Superior temporal gyrus (tissue), 1 donor: ENCODE results near the gene IDUA.
A peak's percentile ranks its signal among the peaks of the same experiment; 100 is the strongest.
"Not testable (repeated sequence)": the region's sequence is repeated elsewhere in the genome, so short reads cannot be mapped to it uniquely, and the experiment has no call there.

Experiments
- DNase-seq: peaks from one replicate; pipeline ENCODE4 v3.0.0-alpha.2; 2016; ENCODE audit errors: extremely low spot score

The IDUA gene

DNA sequence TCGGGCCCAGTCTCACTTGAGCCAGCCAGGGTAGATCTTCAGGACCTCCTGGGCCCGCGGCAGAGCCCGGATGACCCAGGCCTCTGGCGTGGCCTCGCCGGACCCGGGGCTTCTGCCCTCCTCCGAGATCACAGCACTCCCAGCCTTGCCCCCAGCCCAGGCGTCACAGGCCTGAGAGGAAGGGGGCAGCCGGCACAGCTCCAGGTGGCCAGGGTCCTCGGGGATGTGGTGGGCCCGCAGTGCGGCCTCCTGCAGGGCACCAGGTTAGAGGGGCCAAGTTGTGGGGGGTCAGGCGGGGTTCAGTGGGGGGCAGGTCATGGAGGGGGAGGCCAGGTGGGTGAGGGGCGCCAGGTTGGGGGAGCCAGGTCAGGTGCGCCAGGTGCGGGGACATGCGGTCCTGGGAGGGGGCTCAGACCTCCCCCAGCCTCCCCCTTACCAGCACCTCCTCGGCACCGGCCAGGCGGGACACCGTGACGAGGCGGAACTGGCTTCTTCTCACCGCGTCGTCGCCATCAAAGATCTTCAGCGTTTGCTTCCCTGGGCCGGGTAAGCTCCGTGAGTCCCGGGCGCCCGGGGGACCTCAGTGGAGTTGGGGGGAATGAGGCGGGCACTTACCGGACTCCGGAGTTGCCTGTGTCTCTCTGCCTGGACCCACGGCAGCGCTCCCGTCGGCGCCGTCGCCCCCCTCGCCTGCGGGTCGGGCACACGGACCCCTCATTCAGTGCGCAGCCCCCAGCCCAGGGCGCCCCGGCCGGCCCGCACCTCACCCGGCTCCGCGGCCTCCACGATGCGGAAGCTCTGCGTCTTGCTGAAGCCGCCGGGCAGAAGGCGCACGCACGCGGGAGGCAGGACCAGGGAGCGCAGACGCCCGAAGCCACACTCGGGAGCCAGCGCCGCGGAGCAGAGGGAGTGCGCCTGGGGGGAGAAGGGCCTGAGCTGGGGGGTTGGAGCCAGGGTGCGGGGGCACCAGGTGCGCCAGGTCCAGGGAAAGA is 19.4 kb upstream of the IDUA start:
- DNase-seq = no peak

DNA sequence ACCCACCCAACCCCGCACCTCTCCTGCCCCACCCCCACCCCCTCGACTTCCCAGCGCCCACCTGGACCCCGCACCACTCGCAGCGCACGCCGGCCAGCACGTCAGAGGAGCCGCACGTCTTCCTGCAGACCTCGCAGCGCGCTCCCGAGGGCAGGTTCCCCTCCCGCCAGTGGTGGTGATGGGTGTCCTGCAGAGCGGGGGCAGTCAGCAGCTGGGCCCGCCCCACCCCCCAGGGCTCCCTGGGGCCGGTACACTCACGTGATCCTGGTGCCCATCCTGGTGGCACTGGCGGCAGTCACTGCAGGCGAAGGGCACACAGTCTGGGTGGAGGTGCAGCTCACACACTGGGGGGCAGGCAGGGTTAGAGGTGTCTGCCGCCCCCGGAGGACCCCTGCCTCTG is 18.6 kb upstream of the IDUA start:
- DNase-seq = no peak

DNA sequence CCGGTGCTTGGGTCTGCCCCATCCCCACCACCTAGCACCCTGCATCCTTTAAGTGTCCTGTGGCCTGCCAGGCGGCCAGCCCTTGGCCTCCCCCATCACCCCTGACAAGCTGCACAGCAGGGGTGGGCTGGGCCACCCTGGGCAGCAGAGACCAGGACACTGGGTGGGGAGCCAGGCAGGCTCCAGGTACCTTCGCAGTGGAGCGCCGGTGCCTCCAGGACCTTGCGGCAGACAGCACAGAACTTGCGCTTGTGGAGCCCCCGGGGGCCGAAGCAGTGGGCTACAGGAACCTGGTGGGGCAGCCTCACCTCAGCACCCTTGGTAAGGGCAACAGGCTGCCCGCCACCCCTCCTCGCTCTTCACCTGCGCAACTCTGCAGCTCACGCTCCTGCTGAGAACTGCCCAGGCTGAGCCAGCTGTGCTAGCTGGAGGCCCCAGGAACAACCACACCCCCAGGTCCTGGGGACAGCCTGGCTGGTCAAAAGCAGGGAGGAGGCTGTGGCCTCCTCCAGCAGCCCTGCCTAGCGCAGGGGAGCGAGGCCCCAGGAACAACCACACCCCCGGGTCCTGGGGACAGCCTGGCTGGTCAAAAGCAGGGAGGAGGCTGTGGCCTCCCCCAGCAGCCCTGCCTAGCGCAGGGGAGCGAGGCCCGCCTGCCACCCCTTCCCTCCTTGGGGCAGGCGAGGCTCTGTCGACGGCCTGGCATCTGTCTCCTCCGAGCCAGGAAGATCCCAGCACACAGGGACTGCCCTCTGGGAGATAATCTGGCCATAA is 18.0 kb upstream of the IDUA start:
- no peak for DNase-seq

DNA sequence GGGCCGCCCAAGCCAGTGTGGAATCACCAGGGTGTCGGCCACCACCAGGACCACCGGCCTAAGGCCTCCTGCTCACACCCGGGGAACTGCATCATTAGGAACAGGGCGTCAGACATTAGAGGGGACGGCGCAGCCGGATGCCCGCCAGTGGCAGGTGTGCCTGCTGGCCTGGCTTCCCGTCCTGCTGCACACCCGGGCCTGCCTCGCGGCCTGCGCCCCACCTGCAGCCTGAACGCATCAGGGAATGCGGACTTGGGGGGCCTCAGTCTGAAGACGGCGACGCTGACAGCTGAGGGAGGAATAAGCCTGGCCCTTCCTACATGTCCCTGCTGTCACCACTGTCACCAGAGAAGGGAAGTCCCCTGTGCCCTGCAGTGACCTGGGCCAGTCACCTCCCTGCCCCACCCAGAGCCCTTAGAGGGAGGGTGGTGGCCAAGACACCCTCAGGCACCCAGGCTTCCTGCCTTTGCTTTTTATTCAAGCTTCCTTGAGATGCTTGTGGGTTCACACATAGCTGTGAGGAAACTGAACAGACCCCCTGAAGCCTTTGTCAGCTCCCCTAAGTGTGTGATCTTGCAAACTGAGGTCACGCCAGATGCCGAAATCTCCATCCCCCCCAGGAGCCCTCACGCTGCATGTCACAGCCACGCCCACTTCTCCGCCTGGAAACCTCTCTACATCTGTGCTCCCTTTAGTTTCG is 16.6 kb upstream of the IDUA start:
- DNase-seq = no peak

DNA sequence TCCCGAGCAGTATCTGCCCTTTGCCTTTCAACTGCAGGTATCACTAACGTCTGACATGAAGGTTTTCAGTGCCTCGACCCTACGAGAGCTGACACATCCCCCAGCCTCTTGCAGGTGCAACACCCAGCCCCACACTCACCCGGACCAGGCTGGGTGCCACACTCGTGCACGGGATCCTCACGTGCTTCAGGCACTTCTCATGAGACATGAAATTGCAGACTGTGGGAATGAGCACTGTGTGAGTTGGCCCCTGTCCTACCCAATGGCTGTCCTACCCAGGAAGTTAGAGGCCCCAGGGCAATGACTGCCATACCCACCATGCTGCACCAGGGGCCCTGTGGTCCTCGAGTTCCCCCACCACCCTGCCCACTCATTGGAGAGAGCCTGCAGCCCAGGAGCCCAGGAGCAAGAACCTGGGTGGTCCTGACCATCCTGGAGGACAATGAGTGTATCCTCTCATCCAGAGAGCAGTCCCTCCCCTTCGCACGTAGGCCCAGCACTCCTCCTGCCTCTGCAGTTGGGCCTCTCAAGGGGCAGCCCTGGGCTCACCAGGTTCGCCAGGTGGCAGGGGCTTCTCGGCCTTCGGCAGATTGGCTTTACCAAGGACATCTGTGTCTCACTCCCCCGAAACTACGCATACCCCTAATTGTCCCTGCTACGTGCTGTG is 15.9 kb upstream of the IDUA start:
- no peak for DNase-seq

DNA sequence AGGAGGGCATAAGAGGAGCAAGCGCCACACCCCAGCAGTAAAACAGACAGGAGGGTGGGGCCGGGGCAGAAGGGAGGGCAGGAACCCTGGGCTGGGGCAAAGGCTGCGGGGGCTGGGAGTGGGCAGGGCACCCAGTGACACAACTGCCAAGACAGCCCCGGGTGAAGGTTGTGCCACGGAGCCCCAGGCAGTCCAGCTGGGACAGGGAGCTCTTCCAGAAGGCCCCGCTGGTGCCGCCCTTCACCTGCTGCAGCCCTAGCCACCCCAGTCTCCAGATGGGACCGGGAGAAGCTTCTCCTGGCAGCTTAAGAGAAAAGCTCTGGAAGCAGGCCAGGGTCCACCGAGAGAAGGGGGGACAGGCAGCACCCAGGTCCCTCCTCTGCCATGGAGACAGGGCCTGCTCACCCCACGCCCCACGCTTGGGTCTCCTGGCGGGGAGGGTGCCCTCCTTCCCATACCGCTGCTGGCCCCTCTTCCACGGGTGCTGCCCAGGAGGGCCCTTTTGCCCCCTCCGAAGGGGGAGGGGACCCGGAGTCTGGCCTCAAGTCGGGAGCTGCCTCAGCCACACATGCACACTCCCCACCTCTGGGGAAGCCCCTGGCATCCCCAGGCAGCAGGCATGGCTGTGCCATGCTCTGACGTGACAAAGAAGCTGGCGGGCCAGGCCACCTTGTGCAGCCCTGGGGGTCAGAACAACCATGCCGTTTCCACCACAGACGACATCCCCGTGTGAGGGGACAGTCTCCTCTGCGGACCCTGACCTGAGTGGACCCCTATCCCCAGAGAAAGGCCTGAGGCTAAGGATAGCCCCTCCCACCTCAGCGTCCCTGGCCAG is 15.0 kb upstream of the IDUA start:
- no peak for DNase-seq

DNA sequence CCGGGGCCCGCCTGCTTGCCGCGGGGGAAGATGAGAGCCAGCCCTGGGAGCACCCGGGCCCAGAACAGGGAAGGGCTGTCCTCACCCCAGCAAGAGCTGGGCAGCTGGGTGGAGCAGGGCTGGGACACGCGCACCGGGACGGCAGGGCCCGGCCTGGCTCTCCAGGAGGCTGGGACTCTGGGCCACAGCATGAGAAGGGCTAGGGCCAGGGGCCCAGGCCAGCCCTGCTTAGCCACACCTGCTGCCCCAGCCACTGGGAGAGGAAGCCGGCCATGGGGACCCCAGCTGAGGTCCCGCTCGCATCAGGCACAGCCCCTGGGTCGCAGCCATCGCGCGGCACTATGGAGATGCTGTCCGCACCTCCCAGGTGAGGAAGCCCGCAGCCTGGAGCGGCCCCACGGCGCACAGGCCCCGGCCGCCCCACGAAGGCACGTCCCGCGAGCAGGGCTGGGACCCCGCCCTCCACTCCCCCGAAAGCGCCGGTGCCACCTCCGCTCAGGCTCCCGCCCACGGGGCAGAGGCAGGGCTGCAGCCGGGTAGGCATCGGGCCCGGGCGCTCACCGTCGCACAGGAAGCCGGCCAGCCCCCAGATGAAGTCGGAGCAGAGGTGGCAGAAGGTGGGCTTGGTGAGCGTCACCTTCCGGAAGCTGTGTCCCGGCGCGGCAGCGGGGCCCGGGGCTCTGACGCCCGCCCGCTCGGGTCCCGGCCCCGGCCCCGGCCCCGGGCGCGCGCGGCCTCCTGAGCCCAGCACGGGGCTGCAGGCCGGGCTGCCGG is 14.0 kb upstream of the IDUA start:
- no peak for DNase-seq

DNA sequence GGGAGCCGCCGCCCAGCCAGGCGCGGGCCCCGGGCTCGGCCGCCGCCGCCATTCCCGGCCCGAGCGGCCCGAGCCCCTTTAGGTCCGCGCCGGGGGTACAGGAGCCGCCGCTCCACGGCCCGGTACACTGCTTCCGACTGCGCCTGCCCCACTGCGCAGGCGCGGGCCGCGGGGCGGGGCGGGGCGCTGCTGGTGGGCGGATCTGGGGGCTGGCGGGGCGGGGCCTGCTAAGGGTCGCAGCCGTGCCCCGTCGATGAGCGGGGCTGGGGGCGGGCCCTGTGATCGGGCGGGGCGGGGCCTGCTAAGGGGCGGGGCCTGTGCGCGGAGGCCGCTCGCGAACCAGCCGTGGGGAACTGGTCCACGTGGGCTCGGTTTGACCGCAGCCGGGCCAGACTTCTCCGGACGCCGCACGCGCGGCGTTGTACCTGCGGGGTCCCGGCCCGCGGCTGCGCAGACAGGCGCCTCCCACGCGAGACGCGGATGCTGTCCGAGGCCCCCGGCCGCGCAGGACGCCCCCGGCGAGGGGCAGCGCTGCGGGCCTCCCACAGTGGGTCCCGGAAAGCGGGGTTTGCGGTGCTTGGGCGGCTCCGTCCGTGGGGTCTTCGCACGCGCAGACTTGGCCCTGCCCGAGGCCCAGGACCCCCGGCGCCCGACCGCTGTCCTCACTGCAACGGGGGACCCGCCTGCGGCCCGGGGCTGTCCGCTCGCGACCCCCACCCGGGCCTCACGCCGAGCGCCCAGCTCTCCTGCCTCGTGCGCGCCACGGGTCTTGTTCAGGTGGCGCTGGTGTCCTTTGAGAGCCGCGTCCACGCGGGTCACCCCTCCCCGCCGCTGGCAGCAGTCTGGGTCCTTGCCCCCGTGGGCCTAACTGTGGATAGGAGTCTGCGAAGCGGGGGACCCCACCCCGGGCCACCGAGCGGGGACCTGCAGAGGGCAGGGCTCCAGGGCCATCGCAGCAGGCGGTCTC is 13.1 kb upstream of the IDUA start, which contains the start of gene DGKQ:
Gene DGKQ, minus strand, starts transcription at position 139 of the 967 bp plus-strand sequence. Its CDS starts 87 bp downstream, at position 52.
- DNase-seq = peak; percentile 65

DNA sequence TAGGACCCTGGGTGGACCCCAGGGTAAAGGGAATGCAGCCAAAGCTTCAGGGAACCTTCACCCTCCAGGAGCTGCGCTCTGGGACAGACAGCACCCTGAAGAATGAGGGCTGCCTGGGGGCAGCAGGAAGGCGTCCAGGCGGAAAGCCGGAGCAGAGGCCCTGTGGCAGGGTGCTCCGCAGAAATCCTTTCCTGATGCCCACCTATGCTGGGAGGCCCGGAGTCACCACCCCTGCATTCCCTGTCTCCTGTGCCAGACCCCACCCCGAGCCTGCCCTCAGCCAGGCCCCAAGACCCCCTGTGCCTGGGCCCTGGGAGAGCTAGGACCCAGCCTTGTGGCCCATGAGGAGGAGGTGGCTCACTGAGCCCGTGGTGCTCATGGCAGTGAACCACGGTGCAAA is 12.2 kb upstream of the IDUA start:
- no peak for DNase-seq

DNA sequence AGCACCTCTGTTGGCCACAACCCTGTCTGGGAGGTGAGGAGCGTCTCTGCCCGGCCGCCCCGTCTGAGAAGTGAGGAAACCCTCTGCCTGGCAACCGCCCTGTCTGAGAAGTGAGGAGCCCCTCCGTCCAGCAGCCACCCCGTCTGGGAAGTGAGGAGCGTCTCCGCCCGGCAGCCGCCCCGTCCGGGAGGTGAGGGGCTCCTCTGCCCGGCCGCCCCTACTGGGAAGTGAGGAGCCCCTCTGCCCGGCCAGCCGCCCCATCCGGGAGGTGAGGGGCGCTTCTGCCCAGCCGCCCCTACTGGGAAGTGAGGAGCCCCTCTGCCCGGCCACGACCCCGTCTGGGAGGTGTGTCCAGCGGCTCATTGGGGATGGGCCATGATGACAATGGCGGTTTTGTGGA is 10.8 kb upstream of the IDUA start:
- DNase-seq = not testable (repeated sequence)

DNA sequence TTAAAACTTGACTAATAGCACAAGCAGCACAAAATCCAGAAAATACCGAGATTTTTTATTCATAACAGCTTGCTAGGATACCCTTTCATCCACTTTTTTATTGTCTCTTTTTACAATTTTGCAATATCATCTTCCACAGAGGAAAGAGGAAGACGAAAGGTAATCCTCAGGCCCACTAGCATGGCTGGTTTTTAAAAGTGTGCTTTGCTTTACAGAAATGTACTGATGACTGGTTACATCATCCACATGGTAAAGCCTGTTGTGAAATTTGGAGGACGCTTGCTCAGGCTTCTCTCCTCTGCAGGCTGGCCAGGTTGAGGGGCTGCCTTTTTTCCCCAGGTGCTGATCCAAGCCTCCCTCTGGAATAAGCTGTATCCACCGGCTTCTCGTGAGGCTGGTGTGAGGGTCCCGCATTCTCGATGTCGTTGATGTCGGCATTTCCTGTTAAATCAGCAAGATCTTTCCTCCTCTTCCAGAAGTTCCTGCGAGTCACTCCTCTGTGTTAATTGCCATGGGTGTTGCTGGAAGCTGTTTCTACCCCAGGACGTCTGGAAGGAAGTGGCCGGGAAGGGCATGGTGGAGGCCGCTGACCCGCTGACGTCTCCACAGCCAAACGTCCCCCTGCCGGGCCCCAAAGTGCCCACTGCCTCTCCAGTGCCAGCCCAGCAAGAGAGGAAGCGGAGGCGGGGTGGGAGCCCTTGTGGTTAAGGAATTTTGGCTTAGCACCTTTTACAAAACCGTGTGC is 7.7 kb upstream of the IDUA start:
- DNase-seq = no peak

DNA sequence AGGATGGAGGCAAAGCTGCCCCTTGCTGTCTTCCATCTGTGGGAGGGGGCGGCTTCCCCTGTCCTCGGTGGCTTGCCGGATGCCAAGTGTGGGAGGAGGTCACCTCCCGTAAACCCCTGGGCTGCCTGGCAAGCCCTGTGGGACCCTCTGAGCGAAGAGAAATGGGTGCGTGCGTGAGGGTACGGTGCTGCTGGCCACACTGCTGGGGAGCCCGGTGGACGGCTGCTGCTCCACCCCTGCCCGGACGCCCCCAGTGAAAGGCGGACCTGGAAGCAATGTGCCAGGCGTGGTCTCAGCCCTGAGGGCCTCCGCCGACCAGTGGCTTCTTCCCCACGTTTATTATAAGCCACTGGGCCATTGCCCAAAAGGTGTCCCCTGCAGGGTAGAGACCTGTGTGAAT is 4.6 kb upstream of the IDUA start:
- DNase-seq = no peak

DNA sequence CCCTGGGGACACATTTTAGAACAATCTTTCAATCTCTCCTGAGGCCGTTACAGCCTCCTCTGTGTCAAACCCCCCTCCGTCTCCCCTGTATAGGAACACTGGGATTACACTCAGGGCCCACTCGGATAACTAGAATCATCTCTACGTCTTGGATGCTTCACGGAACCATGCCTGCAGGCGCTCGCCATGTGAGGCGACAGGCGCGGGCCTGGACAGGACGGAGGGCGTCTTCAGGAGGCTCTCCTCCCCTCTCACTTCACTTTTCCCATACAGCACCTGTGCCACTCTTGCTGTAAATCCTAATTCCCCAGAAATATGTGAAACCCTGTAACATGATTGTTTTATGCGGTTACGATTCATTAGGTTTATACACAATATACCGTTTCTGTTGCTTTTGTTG is 4.0 kb upstream of the IDUA start:
- DNase-seq = no peak

DNA sequence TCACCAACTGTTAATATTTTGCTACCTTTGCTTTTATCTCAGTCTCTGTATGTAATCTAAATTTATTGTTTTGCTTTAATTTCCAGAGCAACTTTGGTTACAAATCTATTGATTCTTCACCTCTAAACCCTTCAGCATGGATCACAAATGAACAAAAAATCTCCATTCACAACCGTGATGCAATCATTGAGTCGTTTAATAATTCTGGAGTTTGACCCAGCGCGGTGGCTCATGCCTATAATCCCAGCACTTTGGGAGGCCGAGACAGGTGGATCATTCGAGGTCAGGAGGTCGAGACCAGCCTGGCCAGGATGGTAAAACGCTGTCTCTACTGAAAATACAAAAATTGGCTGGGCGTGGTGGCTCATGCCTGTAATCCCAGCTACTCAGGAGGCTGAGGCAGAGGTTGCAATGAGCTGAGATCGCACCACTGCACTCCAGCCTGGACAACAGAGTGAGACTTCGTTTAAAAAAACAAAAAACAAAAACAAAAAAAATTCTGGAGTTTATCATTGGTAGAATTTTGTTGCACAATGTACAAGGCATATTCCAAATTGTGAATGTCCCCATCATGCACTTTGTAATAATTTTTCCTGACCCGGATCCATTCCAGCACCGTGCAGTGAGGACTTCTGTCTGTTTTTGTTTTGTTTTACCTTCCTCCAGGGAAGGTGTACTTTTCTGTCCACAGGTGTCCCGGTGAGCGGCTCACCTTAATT is 2.3 kb upstream of the IDUA start:
- DNase-seq = no peak

DNA sequence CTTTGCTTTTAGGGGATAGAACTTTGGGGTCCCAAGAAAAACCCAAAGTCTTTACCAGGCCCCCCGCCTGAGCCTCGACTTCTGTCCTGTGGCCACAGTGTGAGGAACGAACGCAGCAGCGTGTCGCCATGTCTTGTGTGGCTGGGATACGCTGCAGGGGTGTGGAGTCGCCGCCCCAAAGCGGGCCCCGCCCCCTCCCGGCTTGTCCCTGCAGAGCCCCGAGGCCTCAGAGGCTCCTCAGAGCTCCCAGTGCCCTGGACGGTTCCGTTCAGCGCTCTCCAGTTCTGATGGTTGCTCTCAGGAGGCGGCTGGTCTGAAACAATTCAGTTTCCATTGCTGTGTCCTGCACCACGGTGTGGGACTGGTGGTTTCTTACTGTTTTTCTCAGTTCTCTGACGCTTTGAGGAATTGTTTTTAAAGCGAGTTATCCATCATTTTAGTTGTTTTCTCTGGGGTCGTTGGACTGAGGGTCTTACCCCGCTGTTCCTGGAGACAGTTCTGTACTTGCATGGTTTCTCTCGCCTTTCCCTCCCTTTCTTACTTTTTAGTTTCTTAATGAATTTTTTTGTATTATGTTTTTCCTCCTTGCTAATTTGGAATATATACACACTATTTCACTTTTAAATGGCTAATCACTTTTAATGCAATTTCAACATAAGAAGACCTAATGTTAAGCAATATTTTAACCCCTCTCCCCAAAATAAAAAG is 1.6 kb upstream of the IDUA start:
- DNase-seq = no peak

DNA sequence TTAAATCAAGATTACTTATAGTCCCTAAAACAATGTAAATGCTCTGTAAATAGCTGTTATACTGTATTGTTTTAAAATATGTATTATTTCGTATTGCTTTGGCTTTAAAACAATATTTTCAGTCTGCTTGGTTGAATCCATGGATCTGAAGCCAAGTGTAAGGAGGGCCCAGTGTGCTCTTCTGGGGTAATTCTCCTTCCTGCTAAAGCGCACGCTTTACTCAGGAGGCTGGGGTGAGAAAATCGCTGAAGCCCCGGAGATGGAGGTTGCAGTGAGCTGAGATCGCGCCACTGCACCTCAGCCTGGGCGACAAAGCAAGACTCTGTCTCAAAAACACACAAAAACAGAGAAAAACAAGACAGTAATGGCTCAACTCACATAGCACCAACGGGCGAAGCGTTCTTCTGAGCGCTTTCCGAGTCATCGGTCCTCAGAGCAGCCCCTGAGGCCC is 391 bp upstream of the IDUA start:
- no peak for DNase-seq
